ENCODE data around the gene TOX2.
A peak's percentile ranks its signal among the peaks of the same experiment; 100 is the strongest.

The TOX2 gene

GRCh38 chr20:44092551-44093248 lies 178.0 kb downstream of the TOX2 start:
- DNase-seq = peak in 5 of 42 donors; percentile 23 to 53 (median 31)

DNA sequence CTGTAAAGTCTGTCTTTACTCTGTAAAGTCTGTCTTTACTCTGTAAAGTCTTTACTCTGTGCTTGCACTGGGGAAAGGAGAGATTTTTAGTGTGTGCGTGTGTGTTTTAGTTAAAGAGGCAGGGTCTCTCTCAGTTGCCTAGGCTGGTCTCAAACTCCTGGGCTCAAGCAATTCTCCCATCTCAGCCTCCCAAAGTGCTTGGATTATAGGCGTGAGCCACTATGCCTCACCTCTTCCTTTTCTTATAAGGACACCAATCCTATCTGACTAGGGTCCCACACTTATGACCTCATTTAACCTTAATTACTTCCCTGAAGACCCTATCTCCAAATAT lies 178.6 kb downstream of the TOX2 start:
- intact Hi-C loops (cut with DNase I) = no loop called here
- DNase-seq = no peak

More at GRCh38 chr20:44092551-44093248, 178.0 kb downstream of the TOX2 start:
- intact Hi-C loops (cut with DNase I) = no loop called here

DNA sequence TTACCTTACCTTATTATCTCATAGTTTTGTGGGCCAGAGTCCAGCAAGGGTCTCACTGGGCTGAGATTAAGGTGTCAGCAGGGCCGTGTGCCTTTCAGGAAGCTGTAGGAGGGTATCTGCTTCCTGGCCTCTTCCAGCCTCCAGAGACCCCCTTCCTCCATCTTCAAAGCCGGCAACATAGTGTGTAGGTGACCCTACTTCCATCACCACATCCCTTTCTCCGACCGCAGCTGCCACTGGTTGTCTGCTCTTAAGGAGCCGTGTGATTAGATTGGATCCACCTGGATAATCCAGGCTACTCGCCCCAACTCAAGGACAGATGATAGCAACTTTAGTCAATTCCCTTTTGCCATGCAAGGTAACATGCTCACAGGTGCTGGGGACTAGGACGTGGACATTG lies 181.2 kb downstream of the TOX2 start:
- no peak for DNase-seq
- intact Hi-C loops (cut with DNase I) = no loop called here

DNA sequence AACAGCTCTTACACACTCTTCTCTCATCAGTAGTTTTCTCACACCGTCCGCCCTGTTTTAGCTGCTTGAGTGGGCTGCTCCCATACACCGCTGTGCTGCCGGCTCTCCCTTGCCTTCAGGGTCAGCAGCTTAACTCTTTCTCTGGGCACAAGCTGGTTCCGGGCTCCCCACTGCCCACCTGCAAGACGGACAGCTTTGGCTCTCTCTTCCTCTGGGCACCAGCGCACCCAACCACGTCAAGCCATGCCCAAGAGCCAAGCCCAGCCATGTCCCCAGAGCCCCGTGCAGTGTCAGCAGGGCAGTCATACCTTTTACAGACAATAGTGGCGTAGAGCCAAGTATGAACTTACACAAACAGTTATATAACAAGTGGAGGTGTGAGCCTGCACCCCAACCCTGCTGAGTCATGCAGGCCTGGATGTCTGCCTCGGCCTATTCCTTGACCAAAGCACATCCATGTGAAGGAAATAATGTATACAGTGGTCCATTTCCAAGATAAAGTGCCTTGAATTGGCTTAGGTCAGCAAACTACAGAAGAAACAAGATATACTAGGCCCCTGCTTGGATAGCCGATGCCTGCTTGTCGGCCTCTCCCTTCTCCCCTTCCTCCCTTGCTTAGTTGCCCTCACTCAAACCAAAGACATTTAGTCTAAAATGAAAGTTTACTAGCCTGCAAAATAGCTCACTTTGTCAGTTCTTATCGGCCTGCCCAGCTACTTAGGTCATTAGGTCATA lies 183.0 kb downstream of the TOX2 start:
- intact Hi-C loops (cut with DNase I) = no loop called here
- DNase-seq = no peak

- no peak for DNase-seq
- intact Hi-C loops (cut with DNase I) = no loop called here
Measured at GRCh38 chr20:44098256-44098630, 183.6 kb downstream of the TOX2 start.

DNA sequence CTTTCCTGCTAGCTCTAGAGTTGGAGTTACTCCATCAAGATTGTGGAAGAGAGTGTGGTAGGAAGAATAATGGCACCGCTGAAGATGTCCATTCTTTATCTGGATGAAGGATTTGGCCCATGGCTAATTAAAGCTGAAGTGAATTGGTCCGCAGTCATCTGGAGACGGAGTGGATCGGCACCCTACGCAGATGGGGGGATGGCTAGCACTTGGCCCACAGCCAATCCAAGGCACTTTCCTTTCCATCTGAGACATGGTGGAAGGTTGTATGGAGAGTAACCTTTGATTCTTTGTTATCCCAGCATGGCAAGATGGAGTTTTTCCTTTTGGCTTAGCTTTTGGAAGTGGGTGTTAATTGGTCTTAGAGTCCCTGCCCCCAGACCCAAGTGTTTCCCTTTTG lies 184.0 kb downstream of the TOX2 start:
- no peak for DNase-seq
- intact Hi-C loops (cut with DNase I) = no loop called here

DNA sequence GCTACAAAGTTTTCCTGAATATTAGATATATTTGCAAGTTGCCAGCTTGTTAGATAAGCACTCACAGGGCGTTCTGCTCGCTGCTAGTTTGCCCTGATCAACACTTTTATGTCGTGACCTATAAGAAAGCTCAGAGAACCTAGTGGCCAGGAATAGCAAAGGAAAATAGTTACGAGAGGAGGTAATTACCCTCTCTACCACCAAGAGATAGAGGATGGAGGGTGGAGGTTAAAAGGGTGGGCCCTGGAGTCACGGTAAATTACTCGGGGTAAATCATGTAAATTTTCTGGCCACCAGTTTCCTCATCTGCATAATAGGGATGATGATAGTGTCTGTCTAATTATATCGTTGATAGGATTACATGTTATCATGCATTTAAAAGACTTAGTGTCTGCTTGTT lies 185.2 kb downstream of the TOX2 start:
- intact Hi-C loops (cut with DNase I) = no loop called here
- no peak for DNase-seq

- intact Hi-C loops (cut with DNase I) = no loop called here
- DNase-seq = no peak
Measured at GRCh38 chr20:44102582-44102981, 187.9 kb downstream of the TOX2 start.

- DNase-seq = no peak
- intact Hi-C loops (cut with DNase I) = no loop called here
Measured at GRCh38 chr20:44104798-44105517, 190.3 kb downstream of the TOX2 start.

- intact Hi-C loops (cut with DNase I) = no loop called here
- peak in 2 of 42 donors; percentile 25 to 26 for DNase-seq
Measured at GRCh38 chr20:44106615-44107014, 192.0 kb downstream of the TOX2 start.

DNA sequence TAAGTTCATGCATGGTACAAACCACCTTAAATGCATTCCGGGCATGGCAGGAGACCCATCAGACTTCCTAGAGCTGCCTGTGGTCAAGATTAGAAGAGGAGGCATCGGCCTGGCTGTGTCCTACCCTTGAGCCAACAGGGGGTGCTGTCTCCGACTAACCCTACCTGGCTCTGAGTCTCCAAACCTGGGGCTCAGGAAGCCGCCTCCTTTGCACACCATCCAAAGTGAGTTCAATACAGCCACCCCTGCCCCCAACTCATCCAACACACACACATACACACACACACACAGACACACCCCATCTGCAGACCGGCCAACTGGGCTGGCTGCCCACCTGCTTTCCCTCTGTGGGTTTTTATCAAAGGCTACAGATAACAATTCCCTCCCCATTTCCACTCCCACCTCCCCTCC lies 195.3 kb downstream of the TOX2 start:
- DNase-seq = no peak
- intact Hi-C loops (cut with DNase I) = no loop called here

- intact Hi-C loops (cut with DNase I) = no loop called here
- DNase-seq = no peak
Measured at GRCh38 chr20:44110816-44111568, 196.3 kb downstream of the TOX2 start.

DNA sequence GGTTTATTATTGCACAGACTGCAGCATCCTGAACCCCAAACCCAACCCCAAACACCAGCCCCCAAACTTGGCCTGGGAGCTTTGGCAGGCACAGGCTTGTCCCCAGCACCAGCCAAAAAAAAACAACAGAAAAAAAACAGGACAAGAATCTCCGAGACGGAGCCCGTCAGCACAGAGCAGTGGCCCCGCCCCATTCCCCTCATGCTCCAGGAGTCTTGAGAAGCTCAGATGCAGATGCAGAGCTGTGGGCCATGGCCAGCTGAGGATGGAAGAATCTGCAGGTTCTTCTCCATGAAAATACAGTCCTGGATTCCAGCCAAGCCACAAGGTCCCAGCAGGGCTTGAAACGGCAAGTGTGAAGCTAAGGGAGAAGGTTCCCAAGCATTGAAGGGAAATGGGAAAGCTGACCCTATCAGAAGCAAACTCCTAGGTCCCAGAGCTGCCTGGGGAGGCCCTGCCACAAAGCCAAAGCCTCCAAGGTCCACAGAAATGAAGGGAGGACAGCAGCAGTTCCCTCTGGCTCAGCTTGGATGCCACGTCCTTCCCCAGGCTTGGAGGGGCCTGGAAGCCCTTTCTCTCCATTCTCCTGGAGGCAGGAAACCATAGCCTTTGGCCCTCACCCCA lies 197.2 kb downstream of the TOX2 start:
- intact Hi-C loops (cut with DNase I) = no loop called here
- DNase-seq = no peak

DNA sequence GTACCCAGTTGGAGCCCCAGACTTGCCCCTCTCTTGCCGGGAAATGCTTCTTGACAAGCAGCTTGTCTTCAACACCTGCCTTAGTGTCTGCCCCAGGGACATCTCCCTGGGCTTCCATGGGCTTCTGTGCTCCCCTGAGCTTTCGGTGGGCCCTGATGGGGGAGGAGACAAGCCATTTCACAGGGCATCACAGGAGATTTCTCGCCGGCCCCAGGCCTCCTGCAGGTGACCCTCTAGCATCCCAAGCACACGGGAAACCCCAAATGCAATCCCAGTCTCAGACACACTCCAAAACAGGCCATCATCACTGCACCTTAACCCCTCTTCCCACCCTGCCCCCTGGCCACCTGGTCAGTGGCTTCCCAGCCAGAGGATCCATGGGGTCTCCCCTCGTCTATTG lies 197.8 kb downstream of the TOX2 start:
- no peak for DNase-seq
- intact Hi-C loops (cut with DNase I) = no loop called here

- intact Hi-C loops (cut with DNase I) = no loop called here
- peak in 1 of 42 donors; percentile 8 for DNase-seq
Measured at GRCh38 chr20:44112889-44113617, 198.4 kb downstream of the TOX2 start.

- DNase-seq = peak in 1 of 42 donors; percentile 14
- intact Hi-C loops (cut with DNase I) = no loop called here
Measured at GRCh38 chr20:44113618-44114376, 199.1 kb downstream of the TOX2 start.

DNA sequence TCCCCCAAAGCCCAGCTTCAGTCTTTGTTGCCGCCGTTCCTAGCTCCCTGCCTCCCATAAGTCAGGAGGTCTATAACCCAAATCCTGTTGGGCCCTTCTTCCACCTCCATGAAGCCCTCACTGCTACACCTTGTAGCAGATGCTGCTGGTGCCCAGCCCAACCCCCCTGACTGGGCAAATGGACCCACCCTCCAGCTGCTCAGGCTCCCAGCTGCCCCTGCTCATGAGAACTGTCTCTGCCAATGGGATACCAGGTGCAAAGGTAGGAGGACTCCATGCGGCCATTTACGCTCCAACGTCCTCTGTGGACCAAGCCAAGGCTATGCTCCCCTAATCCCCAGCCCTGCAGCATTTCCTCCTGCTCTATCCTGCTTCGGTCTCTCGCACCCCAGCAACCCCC lies 200.5 kb downstream of the TOX2 start:
- DNase-seq = peak in 1 of 42 donors; percentile 11
- intact Hi-C loops (cut with DNase I) = no loop called here
